C4-2B (cell line): Measurements from ENCODE around the gene TGFBR3.

ENCODE experiments used
- H3K27ac ChIP-seq: fragments of 450-650 bp; 2 replicates; pipeline ENCODE4 v1.5.1; 2017
- ZFX ChIP-seq: fragments of 450-650 bp; IDR thresholded peaks from 2 replicates; pipeline ENCODE4 v1.6.1; 2017
- TF ChIP-seq, protein P1 (sequence below): fragments of 450-650 bp; conservative IDR thresholded peaks from 2 replicates; pipeline ENCODE4 v1.5.1; 2017; ENCODE audit warnings: mild to moderate bottlenecking

TGFBR3 gene

GRCh38 chr1:91857557-91858239 is 28.3 kb downstream of the TGFBR3 start:
- TF ChIP-seq, protein P1, sequence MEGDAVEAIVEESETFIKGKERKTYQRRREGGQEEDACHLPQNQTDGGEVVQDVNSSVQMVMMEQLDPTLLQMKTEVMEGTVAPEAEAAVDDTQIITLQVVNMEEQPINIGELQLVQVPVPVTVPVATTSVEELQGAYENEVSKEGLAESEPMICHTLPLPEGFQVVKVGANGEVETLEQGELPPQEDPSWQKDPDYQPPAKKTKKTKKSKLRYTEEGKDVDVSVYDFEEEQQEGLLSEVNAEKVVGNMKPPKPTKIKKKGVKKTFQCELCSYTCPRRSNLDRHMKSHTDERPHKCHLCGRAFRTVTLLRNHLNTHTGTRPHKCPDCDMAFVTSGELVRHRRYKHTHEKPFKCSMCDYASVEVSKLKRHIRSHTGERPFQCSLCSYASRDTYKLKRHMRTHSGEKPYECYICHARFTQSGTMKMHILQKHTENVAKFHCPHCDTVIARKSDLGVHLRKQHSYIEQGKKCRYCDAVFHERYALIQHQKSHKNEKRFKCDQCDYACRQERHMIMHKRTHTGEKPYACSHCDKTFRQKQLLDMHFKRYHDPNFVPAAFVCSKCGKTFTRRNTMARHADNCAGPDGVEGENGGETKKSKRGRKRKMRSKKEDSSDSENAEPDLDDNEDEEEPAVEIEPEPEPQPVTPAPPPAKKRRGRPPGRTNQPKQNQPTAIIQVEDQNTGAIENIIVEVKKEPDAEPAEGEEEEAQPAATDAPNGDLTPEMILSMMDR = no peak
- TF ChIP-seq ZFX = no peak
- no peak overlapping the region for H3K27ac ChIP-seq

GRCh38 chr1:91856996-91857395 is 29.0 kb downstream of the TGFBR3 start:
- H3K27ac ChIP-seq = no peak overlapping the region
- TF ChIP-seq, protein P1 = no peak
- no peak for TF ChIP-seq ZFX

- TF ChIP-seq, protein P1 = no peak
- no peak for TF ChIP-seq ZFX
- no peak overlapping the region for H3K27ac ChIP-seq
Observed at GRCh38 chr1:91854852-91855534, 31.0 kb downstream of the TGFBR3 start.

- no peak overlapping the region for H3K27ac ChIP-seq
- TF ChIP-seq ZFX = no peak
- TF ChIP-seq, protein P1 = no peak
Observed at GRCh38 chr1:91853397-91853796, 32.6 kb downstream of the TGFBR3 start.

DNA sequence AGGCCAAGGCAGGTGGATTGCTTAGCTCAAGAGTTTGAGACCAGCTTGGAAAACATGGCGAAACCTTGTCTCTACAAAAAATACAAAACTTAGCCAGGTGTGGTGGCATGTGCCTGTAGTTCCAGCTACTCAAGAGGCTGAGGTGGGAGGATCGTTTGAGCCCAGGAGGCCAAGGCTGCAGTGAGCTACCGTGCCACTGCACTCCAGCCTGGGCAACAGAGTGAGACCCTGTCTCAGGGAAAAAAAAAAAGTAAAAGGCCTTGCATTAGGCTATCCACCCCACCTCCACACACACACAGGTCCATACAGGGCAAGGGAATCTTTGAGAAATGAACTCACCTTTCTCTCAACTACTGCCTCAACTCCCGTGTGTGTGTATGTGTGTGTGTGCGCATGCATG is 33.9 kb downstream of the TGFBR3 start:
- H3K27ac ChIP-seq = peak overlapping the region; percentile 36

DNA sequence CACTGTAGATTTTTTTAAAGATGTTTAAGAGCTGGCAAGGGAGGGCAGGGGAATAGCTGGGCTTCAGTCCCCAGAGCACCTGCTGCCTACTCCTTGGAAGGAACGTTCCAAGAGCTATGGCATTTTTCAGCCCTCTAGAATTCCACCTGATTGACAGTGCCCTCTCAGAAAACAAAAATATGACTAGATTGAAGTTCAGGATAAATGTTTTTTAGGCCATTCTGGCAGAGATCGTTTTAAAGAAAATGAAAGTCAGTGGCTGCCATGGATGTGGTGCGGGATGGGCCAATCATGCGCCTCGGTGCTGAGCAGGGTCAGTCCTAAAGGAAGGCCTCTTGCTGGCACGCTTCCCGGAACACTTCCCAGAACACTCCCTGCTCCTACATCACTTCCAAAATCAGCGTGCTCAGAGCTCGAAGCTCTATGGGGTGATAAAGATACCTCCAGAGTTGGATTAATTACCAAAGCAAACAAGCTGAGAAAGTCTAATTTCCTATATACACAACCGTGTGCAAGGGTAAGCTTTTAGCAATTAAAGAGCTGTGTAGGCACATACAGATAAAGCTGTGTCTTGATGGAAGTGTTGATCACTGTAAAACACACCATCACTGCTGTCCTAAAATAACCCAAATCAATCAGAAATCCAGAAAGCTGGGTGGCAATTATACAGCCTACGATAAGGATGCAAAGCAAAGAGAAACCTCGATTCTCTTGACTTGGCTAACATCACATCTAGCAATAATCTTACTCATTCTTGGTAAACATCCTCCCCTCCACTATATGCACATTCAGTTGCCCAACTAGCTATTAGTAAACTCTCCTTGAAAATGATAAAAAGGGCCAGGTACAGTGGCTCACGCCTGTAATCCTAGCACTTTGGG is 34.6 kb downstream of the TGFBR3 start:
- H3K27ac ChIP-seq = peak overlapping the region; percentile 36

DNA sequence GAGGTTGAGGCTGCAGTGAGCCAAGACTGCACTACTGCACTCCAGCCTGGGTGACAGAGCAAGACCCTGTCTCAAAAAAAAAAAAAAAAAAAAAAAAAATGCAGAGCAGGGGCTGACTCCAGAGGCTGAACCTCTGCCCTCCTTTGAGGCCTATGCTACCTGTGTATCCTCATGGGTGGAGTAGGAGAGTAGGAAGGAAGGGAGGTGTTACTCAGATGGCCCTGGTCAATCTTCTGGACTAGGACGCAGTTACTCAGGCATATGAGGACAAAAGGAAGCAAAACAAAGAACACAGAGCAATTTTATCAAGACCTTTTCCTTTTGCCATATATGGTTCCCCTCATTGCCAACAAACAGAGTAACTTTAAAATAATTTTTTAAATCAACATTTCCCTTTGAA is 35.2 kb downstream of the TGFBR3 start:
- peak overlapping the region; percentile 26; the same call in 1 of the 2 replicates for H3K27ac ChIP-seq

More for the DNA sequence above, 34.6 kb downstream of the TGFBR3 start:
- TF ChIP-seq ZFX = no peak
- TF ChIP-seq, protein P1 = no peak

More for the DNA sequence above, 35.2 kb downstream of the TGFBR3 start:
- TF ChIP-seq, protein P1 = no peak
- no peak for TF ChIP-seq ZFX
